Measurements from ENCODE around the gene GPBAR1.

The GPBAR1 gene, protein sequence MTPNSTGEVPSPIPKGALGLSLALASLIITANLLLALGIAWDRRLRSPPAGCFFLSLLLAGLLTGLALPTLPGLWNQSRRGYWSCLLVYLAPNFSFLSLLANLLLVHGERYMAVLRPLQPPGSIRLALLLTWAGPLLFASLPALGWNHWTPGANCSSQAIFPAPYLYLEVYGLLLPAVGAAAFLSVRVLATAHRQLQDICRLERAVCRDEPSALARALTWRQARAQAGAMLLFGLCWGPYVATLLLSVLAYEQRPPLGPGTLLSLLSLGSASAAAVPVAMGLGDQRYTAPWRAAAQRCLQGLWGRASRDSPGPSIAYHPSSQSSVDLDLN

GRCh38 chr2:218260742-218261422 is at the start of gene GPBAR1:
Gene GPBAR1, plus strand, starts transcription at chr2:218261015. Its CDS starts 1,710 bp downstream, at chr2:218262725.
- Histone ChIP-seq H2AFZ (ENCODE audit: low read depth, low read length) (no peak within 1 kb of the TSS), H3K4me1 (ENCODE audit: insufficient read depth, low read length) (peaks cover 20% of the 10 kb centered on the region), H3K36me3 (ENCODE audit: insufficient read depth, low read length) (peaks cover 26% of the 10 kb centered on the region), H3K9me3 (ENCODE audit: low read length) (no peaks in the 10 kb centered on the region), H3K27me3 (ENCODE audit: insufficient read depth, low read length) (no peaks in the 10 kb centered on the region), H3K4me3 (ENCODE audit: low read length) (no peak within 1 kb of the TSS)

DNA sequence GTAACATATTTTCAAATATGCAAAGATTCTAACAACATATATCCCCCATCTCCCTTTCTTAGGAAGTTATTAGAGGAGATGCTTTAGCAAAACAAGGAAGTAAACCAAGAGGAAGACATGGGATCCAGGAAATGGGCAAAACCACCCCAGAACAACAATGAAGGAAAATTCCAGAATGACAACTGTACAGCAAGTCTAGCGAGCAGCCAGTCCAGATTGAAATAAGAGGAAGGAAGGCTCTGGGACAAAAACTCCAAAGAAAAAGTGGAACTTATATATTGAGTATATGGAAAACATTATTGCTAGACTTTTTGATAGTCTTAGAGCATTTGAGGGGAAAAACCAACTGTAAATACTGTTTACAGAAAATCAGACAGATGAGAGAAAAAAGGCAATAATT is 46.7 kb upstream of the GPBAR1 start:
- Histone ChIP-seq H2AFZ (ENCODE audit: low read depth, low read length) (no peak overlapping the region), H3K9me3 (ENCODE audit: low read length) (no peaks in the 10 kb centered on the region), H3K4me1 (ENCODE audit: insufficient read depth, low read length) (peaks cover 10% of the 10 kb centered on the region), H3K36me3 (ENCODE audit: insufficient read depth, low read length) (no peaks in the 10 kb centered on the region), H3K27me3 (ENCODE audit: insufficient read depth, low read length) (no peaks in the 10 kb centered on the region), H3K4me3 (ENCODE audit: low read length) (no peak overlapping the region)

DNA sequence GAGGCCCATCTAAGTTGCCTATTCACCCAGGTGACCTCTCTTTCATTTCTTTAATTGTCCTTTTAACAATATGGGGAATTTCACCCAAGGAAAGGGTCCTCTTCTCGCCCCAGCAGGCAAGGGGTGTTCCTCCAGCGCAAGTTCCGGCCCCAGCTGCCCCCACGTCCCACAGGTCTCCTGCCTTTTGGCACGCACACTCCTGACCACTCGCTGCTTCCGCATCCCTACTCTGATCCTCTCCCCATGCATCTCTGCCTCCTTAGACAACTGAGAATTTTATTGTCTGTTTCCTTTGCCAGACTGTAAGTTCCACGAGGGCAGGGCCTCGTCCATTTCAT is 44.5 kb upstream of the GPBAR1 start:
- peak overlapping the region; percentile 93 for H3K4me3 ChIP-seq (ENCODE audit: low read length)
- peaks cover 19% of the 10 kb centered on the region for H3K4me1 ChIP-seq (ENCODE audit: insufficient read depth, low read length)
- peak overlapping the region; percentile 88 for H2AFZ ChIP-seq (ENCODE audit: low read depth, low read length)
- H3K27me3 ChIP-seq (ENCODE audit: insufficient read depth, low read length), result no peaks in the 10 kb centered on the region
- H3K36me3 ChIP-seq (ENCODE audit: insufficient read depth, low read length), result peaks cover 10% of the 10 kb centered on the region
- H3K9me3 ChIP-seq (ENCODE audit: low read length), result no peaks in the 10 kb centered on the region

DNA sequence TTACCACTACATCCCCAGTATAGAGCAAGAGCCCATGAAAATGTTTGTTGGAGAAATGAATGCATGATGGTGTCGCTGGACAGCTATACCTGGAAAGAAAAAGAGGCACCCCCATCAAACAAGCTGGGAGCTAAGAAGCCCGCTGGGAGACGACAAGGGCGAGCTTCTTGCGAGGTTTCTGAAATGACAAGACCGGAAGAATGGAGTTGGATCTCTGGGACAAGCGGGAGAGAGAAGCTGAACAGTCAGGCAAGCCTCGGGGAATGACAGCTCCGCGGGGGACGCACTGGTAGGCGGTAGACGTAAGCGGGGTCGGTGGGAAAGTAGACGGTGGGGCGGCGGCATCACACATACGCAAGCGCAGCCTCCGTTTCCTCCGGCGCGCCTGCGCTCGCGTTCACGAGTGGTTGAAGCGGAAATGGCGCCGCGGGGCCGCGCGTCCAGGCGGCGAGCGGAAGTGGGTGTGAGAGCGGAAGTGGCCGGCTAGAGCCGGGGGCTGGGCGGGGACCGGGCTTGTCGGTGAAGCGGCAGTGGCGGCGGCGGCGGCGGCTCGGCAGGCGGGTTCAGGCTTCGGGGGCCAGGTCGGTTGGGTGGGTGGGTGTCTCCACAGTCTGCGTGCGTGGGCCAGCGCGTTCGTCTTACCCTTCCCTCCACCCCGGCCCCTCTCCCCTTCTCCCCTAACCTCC is 44.0 kb upstream of the GPBAR1 start, which contains the start of gene ARPC2:
Gene ARPC2 (plus strand): TSS at position 516 of the 686 bp plus-strand sequence. CDS start 282 bp downstream, outside the sequence.
- H3K4me3 ChIP-seq (ENCODE audit: low read length), result peak within 1 kb of the TSS; percentile 93
- H3K27me3 ChIP-seq (ENCODE audit: insufficient read depth, low read length), result no peaks in the 10 kb centered on the region
- H2AFZ ChIP-seq (ENCODE audit: low read depth, low read length), result peak within 1 kb of the TSS; percentile 88
- H3K9me3 ChIP-seq (ENCODE audit: low read length), result no peaks in the 10 kb centered on the region
- H3K4me1 ChIP-seq (ENCODE audit: insufficient read depth, low read length), result peaks cover 19% of the 10 kb centered on the region
- peaks cover 10% of the 10 kb centered on the region for H3K36me3 ChIP-seq (ENCODE audit: insufficient read depth, low read length)

DNA sequence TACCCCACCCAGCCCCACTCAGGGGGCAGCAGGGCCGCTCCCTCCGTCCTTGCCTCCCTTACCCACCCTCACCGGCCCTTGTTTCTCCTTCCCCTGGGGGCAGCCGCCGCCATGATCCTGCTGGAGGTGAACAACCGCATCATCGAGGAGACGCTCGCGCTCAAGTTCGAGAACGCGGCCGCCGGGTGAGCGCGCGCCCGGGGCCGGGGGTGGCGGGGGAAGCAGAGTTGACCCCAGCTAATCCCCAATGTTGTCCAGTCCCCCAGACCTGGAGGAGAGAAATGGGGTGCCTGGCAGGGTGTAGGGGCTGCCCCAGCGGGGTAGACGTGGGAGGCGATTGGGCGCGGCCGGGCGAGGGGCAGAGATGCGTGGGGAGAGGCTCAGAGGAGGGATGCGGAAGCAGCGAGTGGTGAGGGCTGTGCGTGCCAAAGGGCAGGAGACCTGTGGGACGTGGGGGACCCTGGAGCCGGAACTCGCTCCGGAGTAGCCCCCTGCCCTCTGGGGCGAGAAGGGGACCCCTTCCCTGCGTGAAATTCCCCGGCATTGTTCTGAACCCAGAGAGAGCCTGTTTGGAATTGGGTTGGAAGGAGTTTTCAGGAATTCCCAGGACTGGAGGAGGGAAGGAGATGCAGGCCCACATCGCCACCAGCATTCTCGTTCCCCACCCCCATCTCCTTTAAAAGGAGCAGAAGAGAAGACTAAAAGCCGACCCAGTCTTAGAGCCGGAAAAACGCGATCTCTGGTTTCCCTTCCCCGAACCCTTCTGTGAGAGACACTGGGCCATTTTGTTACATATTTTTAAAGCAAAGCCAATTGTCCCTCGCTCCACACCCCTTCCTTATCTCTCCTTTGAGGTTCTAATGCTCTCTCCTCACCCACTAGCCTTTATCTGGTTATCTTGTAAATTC is 43.2 kb upstream of the GPBAR1 start:
- H2AFZ ChIP-seq (ENCODE audit: low read depth, low read length), result peak overlapping the region; percentile 88
- H3K27me3 ChIP-seq (ENCODE audit: insufficient read depth, low read length), result no peaks in the 10 kb centered on the region
- peaks cover 19% of the 10 kb centered on the region for H3K4me1 ChIP-seq (ENCODE audit: insufficient read depth, low read length)
- H3K4me3 ChIP-seq (ENCODE audit: low read length), result peak overlapping the region; percentile 93
- H3K36me3 ChIP-seq (ENCODE audit: insufficient read depth, low read length), result peaks cover 10% of the 10 kb centered on the region
- no peaks in the 10 kb centered on the region for H3K9me3 ChIP-seq (ENCODE audit: low read length)

- Histone ChIP-seq H3K27me3 (ENCODE audit: insufficient read depth, low read length) (no peaks in the 10 kb centered on the region), H3K4me1 (ENCODE audit: insufficient read depth, low read length) (peaks cover 19% of the 10 kb centered on the region), H3K4me3 (ENCODE audit: low read length) (peak overlapping the region; percentile 93), H3K9me3 (ENCODE audit: low read length) (no peaks in the 10 kb centered on the region), H2AFZ (ENCODE audit: low read depth, low read length) (no peak overlapping the region), H3K36me3 (ENCODE audit: insufficient read depth, low read length) (peaks cover 15% of the 10 kb centered on the region)
These were observed 42.3 kb upstream of the GPBAR1 start for GRCh38 chr2:218218268-218219185.

- no peaks in the 10 kb centered on the region for H3K9me3 ChIP-seq (ENCODE audit: low read length)
These were observed 40.9 kb upstream of the GPBAR1 start for GRCh38 chr2:218219934-218220333.

DNA sequence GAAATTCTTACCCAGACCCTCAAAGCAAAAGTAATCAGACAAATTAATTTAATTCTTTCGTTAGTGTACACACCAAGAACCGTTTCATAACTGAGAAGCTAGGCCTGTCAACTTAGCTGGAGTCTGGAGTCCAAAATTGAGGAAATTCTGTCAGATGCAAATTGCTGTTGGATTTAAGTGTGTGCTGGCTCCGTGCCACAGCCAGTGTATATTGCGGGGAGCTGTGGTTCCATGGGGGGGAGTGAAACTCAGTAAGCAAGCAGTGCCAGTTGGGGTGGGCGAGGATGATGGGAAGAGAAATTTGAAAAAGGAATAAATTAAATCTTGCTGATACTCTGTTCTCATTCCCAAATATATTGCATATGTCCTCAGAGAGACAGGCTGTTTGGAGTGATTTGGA is 39.8 kb upstream of the GPBAR1 start:
- Histone ChIP-seq H3K4me1 (ENCODE audit: insufficient read depth, low read length) (peaks cover 19% of the 10 kb centered on the region), H3K4me3 (ENCODE audit: low read length) (no peak overlapping the region), H3K9me3 (ENCODE audit: low read length) (no peaks in the 10 kb centered on the region), H2AFZ (ENCODE audit: low read depth, low read length) (no peak overlapping the region), H3K27me3 (ENCODE audit: insufficient read depth, low read length) (no peaks in the 10 kb centered on the region), H3K36me3 (ENCODE audit: insufficient read depth, low read length) (peaks cover 32% of the 10 kb centered on the region)

More at GRCh38 chr2:218219934-218220333, 40.9 kb upstream of the GPBAR1 start:
- Histone ChIP-seq H3K4me1 (ENCODE audit: insufficient read depth, low read length) (peaks cover 19% of the 10 kb centered on the region), H3K27me3 (ENCODE audit: insufficient read depth, low read length) (no peaks in the 10 kb centered on the region), H3K36me3 (ENCODE audit: insufficient read depth, low read length) (peaks cover 23% of the 10 kb centered on the region), H3K4me3 (ENCODE audit: low read length) (no peak overlapping the region), H2AFZ (ENCODE audit: low read depth, low read length) (no peak overlapping the region)

GRCh38 chr2:218223046-218223445 is 37.8 kb upstream of the GPBAR1 start:
- peaks cover 45% of the 10 kb centered on the region for H3K36me3 ChIP-seq (ENCODE audit: insufficient read depth, low read length)
- H3K9me3 ChIP-seq (ENCODE audit: low read length), result no peaks in the 10 kb centered on the region
- no peak overlapping the region for H2AFZ ChIP-seq (ENCODE audit: low read depth, low read length)
- H3K27me3 ChIP-seq (ENCODE audit: insufficient read depth, low read length), result no peaks in the 10 kb centered on the region
- H3K4me1 ChIP-seq (ENCODE audit: insufficient read depth, low read length), result peaks cover 19% of the 10 kb centered on the region
- no peak overlapping the region for H3K4me3 ChIP-seq (ENCODE audit: low read length)

GRCh38 chr2:218224186-218224585 is 36.6 kb upstream of the GPBAR1 start:
- no peaks in the 10 kb centered on the region for H3K27me3 ChIP-seq (ENCODE audit: insufficient read depth, low read length)
- no peak overlapping the region for H2AFZ ChIP-seq (ENCODE audit: low read depth, low read length)
- H3K36me3 ChIP-seq (ENCODE audit: insufficient read depth, low read length), result peaks cover 55% of the 10 kb centered on the region
- no peak overlapping the region for H3K4me3 ChIP-seq (ENCODE audit: low read length)
- peaks cover 8% of the 10 kb centered on the region for H3K4me1 ChIP-seq (ENCODE audit: insufficient read depth, low read length)
- no peaks in the 10 kb centered on the region for H3K9me3 ChIP-seq (ENCODE audit: low read length)

- Histone ChIP-seq H3K4me1 (ENCODE audit: insufficient read depth, low read length) (no peaks in the 10 kb centered on the region), H3K4me3 (ENCODE audit: low read length) (no peak overlapping the region), H2AFZ (ENCODE audit: low read depth, low read length) (no peak overlapping the region), H3K36me3 (ENCODE audit: insufficient read depth, low read length) (peaks cover 70% of the 10 kb centered on the region), H3K9me3 (ENCODE audit: low read length) (no peaks in the 10 kb centered on the region), H3K27me3 (ENCODE audit: insufficient read depth, low read length) (no peaks in the 10 kb centered on the region)
These were observed 33.9 kb upstream of the GPBAR1 start for GRCh38 chr2:218226903-218227302.

Data from neuron (in vitro differentiated cells).